NCI-H345 (cell line): ENCODE data around the gene COQ8A.

ENCODE experiments used
- DNase-seq: peaks from one replicate; lab custom pipeline; 2025; lab: John Stamatoyannopoulos, UW

Gene COQ8A

GRCh38 chr1:226974544-226975258, 34.6 kb downstream of the COQ8A start:
- no peak for DNase-seq

GRCh38 chr1:226975259-226976250, 35.5 kb downstream of the COQ8A start:
- peak; percentile 86 for DNase-seq

GRCh38 chr1:226976276-226976977, 36.3 kb downstream of the COQ8A start:
- DNase-seq = no peak

- no peak for DNase-seq
These were observed 37.0 kb downstream of the COQ8A start for GRCh38 chr1:226976978-226977642.

GRCh38 chr1:226977643-226978431, 37.7 kb downstream of the COQ8A start:
- DNase-seq = no peak

- no peak for DNase-seq
These were observed 38.5 kb downstream of the COQ8A start for GRCh38 chr1:226978432-226979114.

GRCh38 chr1:226979115-226979516, 39.0 kb downstream of the COQ8A start:
- no peak for DNase-seq

GRCh38 chr1:226979517-226980121, 39.5 kb downstream of the COQ8A start:
- no peak for DNase-seq

- DNase-seq = no peak
These were observed 40.0 kb downstream of the COQ8A start for GRCh38 chr1:226980122-226980560.

- no peak for DNase-seq
These were observed 40.7 kb downstream of the COQ8A start for GRCh38 chr1:226980565-226981385.

GRCh38 chr1:226981386-226981817, 41.3 kb downstream of the COQ8A start:
- DNase-seq = no peak

- no peak for DNase-seq
These were observed 41.7 kb downstream of the COQ8A start for GRCh38 chr1:226981838-226982237.

- DNase-seq = no peak
These were observed 42.5 kb downstream of the COQ8A start for GRCh38 chr1:226982451-226983177.

GRCh38 chr1:226983247-226983991, 43.3 kb downstream of the COQ8A start:
- DNase-seq = no peak

- DNase-seq = no peak
These were observed 43.9 kb downstream of the COQ8A start for GRCh38 chr1:226983992-226984364.

GRCh38 chr1:226984521-226985238, 44.6 kb downstream of the COQ8A start:
- DNase-seq = no peak
